ENCODE data around the gene TRIM26. TPM values are rescaled to one million over a fixed set of nuclear protein-coding genes. Genes with fewer than 3 reads are reported as not detected.
A peak's percentile ranks its signal among the peaks of the same experiment; 100 is the strongest.

Gene TRIM26
- total RNA-seq, 1 experiment from 2014 or later = 44.8 TPM

GRCh38 chr6:30219244-30219643 lies 6.0 kb upstream of the TRIM26 start:
- H3K4me3 ChIP-seq (ENCODE audit: low read depth in 2 of 2, low read length in 2 of 2) = no peak overlapping the region
- H3K27me3 ChIP-seq (ENCODE audit: control insufficient read depth, insufficient read depth, low read length) = no peaks in the 10 kb centered on the region
- H3K9me3 ChIP-seq (ENCODE audit: control insufficient read depth, insufficient read depth, low read depth, low read length) = 0 out of 2 replicates have a peak, but pooled peaks cover 2% of the 10 kb centered on the region
- intact Hi-C loops (cut with micrococcal nuclease; ENCODE audit: unreplicated experiment) = no loop called here
- DNase-seq (ENCODE audit: low read depth, low spot score) (peak; percentile 48), ATAC-seq (peak; percentile 63)
- H3K36me3 ChIP-seq (ENCODE audit: control insufficient read depth, insufficient read depth, low read length) = no peaks in the 10 kb centered on the region
- TF ChIP-seq SIN3A (IDR thresholded peaks at IDR 0.05; ENCODE audit: borderline replicate concordance, insufficient read depth, low read depth, low read length) (no peak), CTCF (IDR thresholded peaks at IDR 0.05) (peak; percentile 97)
- POLR2A ChIA-PET = no interaction called here
- in situ Hi-C loops (cut with HindIII; ENCODE audit: low pct_unique_long_range_greater_than_20kb, low sequenced_read_pairs) = no loop called here
- H3K4me1 ChIP-seq (ENCODE audit: control insufficient read depth, insufficient read depth, low read length) = 0 out of 2 replicates have a peak, but pooled peaks cover 3% of the 10 kb centered on the region
- CTCF ChIA-PET = interaction anchor here (0.7 to 1.6 kb wide), 6 partner anchors 8 to 178 kb away, joined by 3 to 7 read pairs (median 4); no protein-coding TSS in a partner anchor
- no peak overlapping the region for H3K27ac ChIP-seq (ENCODE audit: low read length)
- no TSS peak for BruUV-seq (replicated peaks)

GRCh38 chr6:30216096-30216495 lies 2.9 kb upstream of the TRIM26 start:
- no peaks in the 10 kb centered on the region for H3K9me3 ChIP-seq (ENCODE audit: control insufficient read depth, insufficient read depth, low read depth, low read length)
- H3K4me3 ChIP-seq (ENCODE audit: low read depth in 2 of 2, low read length in 2 of 2) = no peak overlapping the region
- H3K27me3 ChIP-seq (ENCODE audit: control insufficient read depth, insufficient read depth, low read length) = no peaks in the 10 kb centered on the region
- CTCF ChIA-PET = no interaction called here
- no peak for TF ChIP-seq SIN3A (IDR thresholded peaks at IDR 0.05; ENCODE audit: borderline replicate concordance, insufficient read depth, low read depth, low read length)
- TF ChIP-seq CTCF (IDR thresholded peaks at IDR 0.05) = no peak
- TF ChIP-seq POLR2AphosphoS5 (IDR thresholded peaks at IDR 0.05; ENCODE audit: low read depth, low read length) = no peak
- no peak overlapping the region for H3K27ac ChIP-seq (ENCODE audit: low read length)
- BruUV-seq (replicated peaks) = no TSS peak
- in situ Hi-C loops (cut with HindIII; ENCODE audit: low pct_unique_long_range_greater_than_20kb, low sequenced_read_pairs) = no loop called here
- H3K36me3 ChIP-seq (ENCODE audit: control insufficient read depth, insufficient read depth, low read length) = no peaks in the 10 kb centered on the region; the same call in 1 of the 2 replicates
- POLR2A ChIA-PET = no interaction called here
- intact Hi-C loops (cut with micrococcal nuclease; ENCODE audit: unreplicated experiment) = no loop called here
- no peak for ATAC-seq
- DNase-seq (ENCODE audit: low read depth, low spot score) = no peak
- H3K4me1 ChIP-seq (ENCODE audit: control insufficient read depth, insufficient read depth, low read length) = peaks cover 15% of the 10 kb centered on the region

GRCh38 chr6:30214657-30214982 lies 1.4 kb upstream of the TRIM26 start:
- BruUV-seq (replicated peaks) = no TSS peak
- Histone ChIP-seq H3K9me3 (ENCODE audit: control insufficient read depth, insufficient read depth, low read depth, low read length) (no peaks in the 10 kb centered on the region), H3K27ac (ENCODE audit: low read length) (peak overlapping the region; percentile 98), H3K36me3 (ENCODE audit: control insufficient read depth, insufficient read depth, low read length) (no peaks in the 10 kb centered on the region; the same call in none of the 2 replicates), H3K4me1 (ENCODE audit: control insufficient read depth, insufficient read depth, low read length) (peaks cover 23% of the 10 kb centered on the region), H3K4me3 (ENCODE audit: low read depth in 2 of 2, low read length in 2 of 2) (peak overlapping the region; percentile 80 to 95), H3K27me3 (ENCODE audit: control insufficient read depth, insufficient read depth, low read length) (no peaks in the 10 kb centered on the region)
- no peak for ATAC-seq
- ChIA-PET CTCF (interaction anchor here (0.6 kb wide), 1 partner anchor 391 kb away, joined by 3 read pairs; no protein-coding TSS in a partner anchor), POLR2A (interaction anchor here (0.7 kb wide), 1 partner anchor 65 kb away, joined by 5 read pairs; no protein-coding TSS in a partner anchor)
- no peak for TF ChIP-seq TCF7L2 (IDR thresholded peaks at IDR 0.05; ENCODE audit: low read depth, low read length)
- TF ChIP-seq REST (IDR thresholded peaks at IDR 0.05; ENCODE audit: insufficient read depth in 1 of 2, low read depth in 2 of 2, low read length in 1 of 2) = no peak
- TF ChIP-seq CTCF (IDR thresholded peaks at IDR 0.05) = no peak
- in situ Hi-C loops (cut with HindIII; ENCODE audit: low pct_unique_long_range_greater_than_20kb, low sequenced_read_pairs) (no loop called here), intact Hi-C loops (cut with micrococcal nuclease; ENCODE audit: unreplicated experiment) (no loop called here)
- no peak for DNase-seq (ENCODE audit: low read depth, low spot score)

All from Panc1 (cell line).